ENCODE data around the gene NKAIN2.

GRCh38 chr6:124780623-124781022 is 977.0 kb downstream of the NKAIN2 start:
- TF ChIP-seq CTCF (conservative IDR thresholded peaks at IDR 0.05 in 1 of 2, IDR thresholded peaks at IDR 0.05 in 1 of 2; ENCODE audit: extremely low read depth in 1 of 2, insufficient read depth in 1 of 2, low read depth in 1 of 2, low read length in 2 of 2) (no peak), EZH2 (IDR thresholded peaks at IDR 0.05; ENCODE audit: borderline replicate concordance, low read length) (no peak)

Data from mammary epithelial cell (primary cell).